SK-MEL-5 (cell line): ENCODE results near the gene DAAM2. TPM values are rescaled to one million over a fixed set of nuclear protein-coding genes. Genes with fewer than 3 reads are reported as not detected.

Source experiments
- DNase-seq: peaks from one replicate; pipeline ENCODE4 v3.0.0-alpha.2; 2016; ENCODE audit warnings: low read depth, low spot score
- in situ Hi-C: cut with HindIII; loops from 2 replicates; pipeline ENCODE4 v1.10.0; 2016; ENCODE audit warnings: low sequenced_read_pairs, high pct_unique_total_duplicates, low pct_unique_long_range_greater_than_20kb
- total RNA-seq: library from RNA; depleted of rRNA; stranded (reverse); fragments of >200 nt; shearing (Covaris generic); gene quantifications from 2 replicates; pipeline ENCODE4 v1.2.3, GENCODE V29; 2014

DAAM2 gene
- total RNA-seq, 1 experiment from 2014 or later, result 11.7 TPM

GRCh38 chr6:39925931-39926290 lies 133.7 kb downstream of the DAAM2 start:
- in situ Hi-C loops, result no loop called here
- no peak for DNase-seq

DNA sequence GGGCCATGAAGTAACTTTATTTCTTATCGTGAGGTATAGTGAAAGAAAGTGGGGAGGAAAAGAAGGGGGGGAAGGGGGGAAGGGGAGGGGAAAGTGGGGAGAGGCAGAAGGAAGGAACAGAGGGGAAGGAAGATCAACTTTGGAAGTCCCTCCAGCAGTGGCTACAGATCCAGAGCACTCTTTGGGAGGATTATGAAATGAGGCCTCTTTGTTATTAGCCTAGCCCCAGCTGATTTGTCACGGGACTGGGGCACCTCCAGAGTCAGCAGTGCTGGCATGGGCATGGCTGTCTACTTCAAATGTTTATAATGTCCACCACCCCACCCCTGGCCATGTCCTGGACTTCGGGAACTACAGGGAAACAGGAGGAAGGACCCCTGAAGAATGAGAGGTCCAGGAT lies 134.5 kb downstream of the DAAM2 start:
- peak; percentile 17 for DNase-seq
- in situ Hi-C loops, result no loop called here

- in situ Hi-C loops, result no loop called here
- no peak for DNase-seq
These were observed 135.0 kb downstream of the DAAM2 start for GRCh38 chr6:39927159-39927558.

- DNase-seq, result no peak
- in situ Hi-C loops, result no loop called here
These were observed 137.0 kb downstream of the DAAM2 start for GRCh38 chr6:39929039-39929732.

DNA sequence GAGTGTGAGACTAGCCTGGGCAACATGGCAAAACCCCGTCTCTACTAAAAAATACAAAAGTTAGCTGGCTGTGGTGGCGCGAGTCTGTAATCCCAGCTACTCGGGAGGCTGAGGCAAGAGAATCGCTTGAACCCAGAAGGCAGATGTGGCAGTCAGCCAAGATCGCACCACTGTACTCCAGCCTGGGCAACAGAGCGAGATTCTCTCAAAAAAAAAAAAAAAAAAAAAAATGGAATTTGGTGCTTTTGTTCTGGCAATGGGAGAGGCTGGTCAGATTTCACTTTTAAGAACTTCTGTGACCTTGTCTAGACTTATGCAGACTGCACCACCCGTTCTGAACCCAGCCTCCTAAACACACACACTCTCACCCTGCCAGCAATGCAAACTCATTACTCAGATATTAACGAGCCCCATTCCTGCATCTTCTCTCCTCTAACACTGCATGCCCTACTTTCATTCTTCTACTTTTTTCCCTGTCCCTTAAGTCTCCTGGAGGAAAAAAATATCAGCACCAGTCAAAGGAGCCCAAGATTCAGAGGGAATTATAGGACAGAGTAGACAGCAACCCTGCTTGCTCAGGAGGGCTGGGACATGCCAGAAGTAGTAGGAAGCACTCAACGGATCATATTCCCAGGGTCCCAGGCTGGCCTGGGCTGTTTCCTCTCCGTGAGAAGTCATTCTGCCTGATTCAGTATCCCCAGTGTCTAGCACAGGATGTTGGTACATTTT lies 137.7 kb downstream of the DAAM2 start:
- no peak for DNase-seq
- in situ Hi-C loops, result no loop called here

DNA sequence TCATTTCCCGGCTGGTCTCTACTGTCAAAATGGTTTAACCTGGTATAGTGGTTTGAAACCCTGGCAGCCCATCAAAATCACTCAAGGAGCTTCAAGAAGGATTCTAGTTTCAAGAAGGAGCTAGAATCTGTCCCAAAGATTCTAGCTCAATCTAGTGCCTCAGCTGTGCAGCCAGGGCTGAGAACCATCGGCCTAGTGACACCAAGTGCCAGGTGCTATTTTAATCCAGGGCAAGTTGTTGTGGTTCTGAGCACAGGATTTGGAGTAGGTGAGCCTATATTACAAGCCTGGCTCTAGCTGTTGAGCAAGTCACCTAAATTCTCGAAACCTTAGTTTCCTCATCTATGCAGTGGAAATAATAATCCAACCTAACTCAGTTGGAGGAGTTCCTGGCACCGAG lies 138.4 kb downstream of the DAAM2 start:
- in situ Hi-C loops, result no loop called here
- DNase-seq, result no peak

DNA sequence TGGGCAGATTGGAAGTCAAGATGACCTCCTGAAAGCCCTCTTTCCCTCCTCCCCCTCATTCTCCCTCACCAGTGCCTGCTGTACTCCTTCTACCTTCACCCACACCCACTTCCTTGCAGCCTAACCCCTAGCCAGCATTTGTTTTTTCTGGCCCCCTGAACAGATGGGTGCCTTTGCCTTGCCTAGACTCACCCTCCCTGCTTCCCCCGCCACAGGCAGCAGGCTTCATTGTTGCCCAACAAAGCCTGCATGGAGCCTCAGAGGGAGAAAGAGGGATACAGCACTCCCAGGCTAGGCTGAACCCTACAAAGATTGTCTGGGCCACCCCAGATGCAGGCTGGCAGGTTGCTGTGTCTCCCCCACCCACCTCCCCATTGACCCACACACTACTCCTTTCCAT lies 139.4 kb downstream of the DAAM2 start:
- DNase-seq, result no peak
- in situ Hi-C loops, result no loop called here

DNA sequence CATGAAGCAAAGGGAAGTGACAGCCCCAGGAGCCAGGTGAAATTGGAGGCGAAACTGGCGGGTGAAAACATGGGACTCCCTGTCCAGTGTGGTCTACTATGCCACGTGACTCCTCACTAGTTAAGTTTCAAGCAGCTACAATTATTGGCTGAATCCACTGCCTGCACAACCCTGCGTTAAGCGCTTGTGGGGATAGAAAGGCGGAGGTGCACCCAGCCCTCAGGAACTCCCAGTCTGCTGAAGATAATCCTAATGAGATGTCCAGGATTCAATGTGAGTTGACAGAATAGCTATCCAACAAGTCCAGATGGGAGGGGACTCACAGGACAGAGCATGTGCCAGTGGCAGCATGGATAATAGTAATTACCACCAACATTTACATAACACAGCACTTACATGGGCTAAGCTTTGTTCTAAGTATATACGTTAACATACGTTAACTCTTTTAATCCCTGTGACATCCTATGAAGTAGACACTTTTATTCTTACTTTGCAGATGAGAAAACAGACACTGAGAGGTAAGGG lies 140.3 kb downstream of the DAAM2 start:
- no peak for DNase-seq
- in situ Hi-C loops, result no loop called here

DNA sequence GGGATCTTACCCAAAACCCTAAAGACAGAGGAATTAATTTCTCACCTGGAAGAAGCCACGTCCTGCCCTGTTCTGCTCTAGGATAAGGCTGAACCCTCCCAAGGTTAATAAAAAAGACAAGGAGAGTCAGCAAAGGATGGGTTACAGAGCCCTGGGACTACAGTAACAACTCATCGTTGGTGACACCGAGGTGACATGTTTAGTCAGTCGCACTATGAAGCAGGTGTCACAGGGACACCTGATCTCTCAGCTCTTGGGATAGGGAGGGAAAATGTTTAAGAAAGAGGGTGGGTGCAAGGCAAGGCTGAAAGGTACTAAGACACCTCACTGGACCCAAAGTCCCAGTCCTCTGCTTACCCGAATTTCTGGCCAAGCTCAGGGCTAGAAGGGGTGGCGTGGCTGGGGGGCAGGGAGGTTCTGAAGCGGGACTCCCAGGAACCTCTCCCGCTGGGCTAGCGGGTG lies 141.5 kb downstream of the DAAM2 start:
- in situ Hi-C loops, result no loop called here
- no peak for DNase-seq

DNA sequence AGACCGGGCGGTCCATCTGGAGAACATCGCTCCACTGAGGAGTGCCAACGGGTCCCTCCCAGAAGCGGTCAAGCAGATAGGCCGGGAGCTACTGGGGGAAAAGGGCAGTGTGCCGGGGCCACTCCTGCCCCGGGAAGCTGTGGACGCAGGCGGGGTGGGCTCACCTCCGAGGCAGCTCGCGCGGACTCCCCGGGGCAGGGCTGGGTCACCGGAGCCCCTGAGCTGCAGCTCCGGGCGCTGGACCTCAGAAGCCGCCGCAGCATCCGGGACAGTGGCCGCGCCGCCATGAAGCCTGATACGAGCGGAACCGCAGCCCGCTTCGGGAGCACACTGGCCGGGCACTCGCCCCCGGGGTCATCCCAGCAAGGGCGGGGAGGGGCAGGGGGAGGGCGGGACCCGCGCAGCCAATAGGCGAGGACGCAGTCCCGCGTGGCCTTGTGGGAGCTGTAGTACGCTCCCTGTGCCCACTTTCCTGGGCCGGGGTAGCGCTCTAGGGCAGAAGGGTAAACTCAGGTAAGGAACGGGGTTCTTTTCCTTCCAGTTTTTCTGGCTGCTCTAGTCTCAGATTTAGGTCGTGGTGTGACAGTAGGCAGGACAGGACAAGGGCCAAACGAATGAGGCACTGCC lies 142.1 kb downstream of the DAAM2 start, which contains the start of gene MOCS1:
TSS of gene MOCS1 (minus strand) at position 332 of the 627 bp plus-strand sequence. CDS start at position 287, 45 bp downstream.
- peak; percentile 68 for DNase-seq
- in situ Hi-C loops, result no loop called here

GRCh38 chr6:39935241-39935640 lies 143.1 kb downstream of the DAAM2 start:
- in situ Hi-C loops, result no loop called here
- no peak for DNase-seq

GRCh38 chr6:39936857-39937256 lies 144.7 kb downstream of the DAAM2 start:
- no peak for DNase-seq
- in situ Hi-C loops, result no loop called here

- in situ Hi-C loops, result no loop called here
- peak; percentile 23 for DNase-seq
These were observed 145.6 kb downstream of the DAAM2 start for GRCh38 chr6:39937686-39938333.

- DNase-seq, result no peak
- in situ Hi-C loops, result no loop called here
These were observed 146.8 kb downstream of the DAAM2 start for GRCh38 chr6:39938773-39939654.

- DNase-seq, result no peak
- in situ Hi-C loops, result no loop called here
These were observed 149.0 kb downstream of the DAAM2 start for GRCh38 chr6:39941138-39941537.

- no peak for DNase-seq
- in situ Hi-C loops, result no loop called here
These were observed 149.6 kb downstream of the DAAM2 start for GRCh38 chr6:39941820-39942219.

DNA sequence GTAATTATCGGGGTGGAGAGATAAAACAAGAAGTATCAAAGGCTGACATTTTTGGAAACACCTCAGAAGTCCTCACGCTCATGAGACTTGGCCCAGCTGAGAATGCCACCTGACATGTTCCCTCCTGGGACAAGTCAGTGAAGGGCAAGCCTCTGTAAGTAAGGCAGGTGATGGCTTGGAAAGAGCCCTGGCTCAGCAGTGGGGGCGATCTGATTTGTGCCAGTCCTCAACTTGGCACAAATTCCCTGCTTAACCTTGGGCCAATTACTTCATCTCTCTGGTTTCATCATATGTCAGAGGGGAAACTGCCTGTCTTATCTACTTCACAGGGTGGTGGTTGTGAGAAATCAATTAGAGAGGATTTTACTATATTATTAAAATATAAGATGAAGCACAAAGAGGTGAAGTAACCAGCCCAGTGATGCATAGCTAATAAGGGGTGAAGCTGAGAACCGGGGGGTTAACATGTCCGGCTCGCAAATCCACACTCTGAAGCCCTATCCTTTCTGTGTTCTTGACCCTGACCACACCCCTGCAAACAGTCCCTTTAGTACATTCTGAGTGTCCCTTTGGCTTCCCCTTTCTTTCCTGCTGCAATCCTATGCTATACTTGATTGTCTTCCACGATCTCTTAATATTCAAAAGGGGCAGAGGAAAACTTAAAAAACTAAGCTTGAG lies 150.9 kb downstream of the DAAM2 start:
- no peak for DNase-seq
- in situ Hi-C loops, result no loop called here
